Natural killer cell (primary cell): ENCODE measurements around the gene MRPS6. TPM values are rescaled to one million over a fixed set of nuclear protein-coding genes. Genes with fewer than 3 reads are reported as not detected.

ENCODE experiments used
- ATAC-seq, 3 donors: fragments of 150-1000 bp in 2 of 3; fragments of 200-7000 bp in 1 of 3; cut with Tn5 transposase; 1 replicate in 1 of 3; 2 replicates in 2 of 3; pipeline ENCODE4 v1.10.0; 2021; ENCODE audit warnings: mild to moderate bottlenecking in 2 of 3, moderate library complexity in 2 of 3
- DNase-seq, 2 donors: peaks; one replicate each; pipeline versions ENCODE4 v3.0.0 to v3.0.0-alpha.2; 2013 to 2021; ENCODE audit warnings: mixed read lengths in 1 of 2
- H3K27ac ChIP-seq: one replicate; pipeline ENCODE4 v1.5.1; 2013; ENCODE audit warnings: mild to moderate bottlenecking, low read length
- H3K27me3 ChIP-seq: one replicate; pipeline ENCODE4 v1.6.1; 2013; ENCODE audit warnings: low read length; ENCODE audit not compliant: control insufficient read depth, insufficient read depth
- H3K36me3 ChIP-seq: one replicate; pipeline ENCODE4 v1.6.1; 2013; ENCODE audit warnings: low read length; ENCODE audit not compliant: control insufficient read depth, insufficient read depth
- H3K4me1 ChIP-seq: one replicate; pipeline ENCODE4 v1.6.1; 2013; ENCODE audit warnings: low read length; ENCODE audit not compliant: control insufficient read depth, insufficient read depth
- H3K4me3 ChIP-seq: one replicate; pipeline ENCODE4 v1.5.1; 2013; ENCODE audit warnings: low read length
- H3K9me3 ChIP-seq: one replicate; pipeline ENCODE4 v1.6.1; 2013; ENCODE audit warnings: low read length; ENCODE audit not compliant: control insufficient read depth, insufficient read depth
- H3K27ac Mint-ChIP-seq, 2 donors: one replicate each; pipeline ENCODE4 v1.8.0; 2022; ENCODE audit warnings: mild to moderate bottlenecking in 2 of 2, mixed read lengths in 2 of 2, moderate library complexity in 1 of 2
- H3K27me3 Mint-ChIP-seq, 2 donors: one replicate each; pipeline ENCODE4 v1.8.0; 2022; ENCODE audit warnings: low read depth in 2 of 2, mixed read lengths in 2 of 2
- H3K36me3 Mint-ChIP-seq: one replicate; pipeline ENCODE4 v1.8.0; 2022; ENCODE audit warnings: mixed read lengths
- H3K4me1 Mint-ChIP-seq, 2 donors: one replicate each; pipeline ENCODE4 v1.8.0; 2022; ENCODE audit warnings: mixed read lengths in 2 of 2
- H3K4me3 Mint-ChIP-seq: one replicate; pipeline ENCODE4 v1.8.0; 2022; ENCODE audit warnings: mild to moderate bottlenecking, moderate library complexity, mixed read lengths
- H3K9me3 Mint-ChIP-seq, 2 donors: one replicate each; pipeline ENCODE4 v1.8.0; 2022; ENCODE audit warnings: mixed read lengths in 2 of 2
- CTCF ChIP-seq: fragments of 200-600 bp; IDR thresholded peaks from one replicate; pipeline ENCODE4 v1.8.0; 2022; ENCODE audit warnings: antibody characterized with exemption
- WGBS: methylation state at CpG from one replicate; pipeline ENCODE4 v1.1.7; 2013; ENCODE audit warnings: missing lambda C conversion rate; ENCODE audit not compliant: insufficient coverage; 5-methylcytosine and 5-hydroxymethylcytosine counted together
- intact Hi-C: fragments of 100-400 bp; cut with micrococcal nuclease; formaldehyde crosslinking; loops from one replicate; pipeline ENCODE4 v1.14.2; 2022
- total RNA-seq, 4 donors: library from RNA; stranded (reverse); fragments of 120-200 nt in 1 of 4; gene quantifications; one replicate each; pipeline versions ENCODE4 v1.2.3 to v1.2.4, GENCODE V29; 2013 to 2022

Gene MRPS6
- total RNA-seq, 3 donors from 2014 or later (not counting 1 experiment from before 2014, with no cell fraction given): 42.7 to 54.5 (median 44.3) TPM

DNA sequence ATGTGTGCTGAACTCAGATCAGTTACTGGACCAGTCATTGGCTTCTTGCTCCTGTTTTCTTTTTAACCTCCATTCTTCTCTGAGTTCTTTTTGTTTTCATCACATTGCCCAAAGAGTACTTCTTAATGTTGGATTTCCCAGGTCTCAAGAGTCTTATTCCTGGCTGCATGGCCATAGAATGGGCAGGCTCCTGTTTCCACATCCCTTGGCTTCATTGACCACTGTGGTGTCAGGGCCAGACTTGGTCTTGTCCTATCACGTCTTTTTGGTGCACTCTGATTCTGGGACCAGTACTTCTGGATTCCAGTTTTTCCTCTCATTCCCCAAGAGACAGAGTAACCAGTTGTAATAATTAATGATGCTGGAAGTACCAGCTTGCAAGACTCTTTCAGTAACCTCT, 41.8 kb downstream of the MRPS6 start:
- no peaks in the 10 kb centered on the region for H3K27me3 ChIP-seq
- peak overlapping the region in 1 of 2 donors; percentile 6 for H3K27ac Mint-ChIP-seq
- H3K36me3 ChIP-seq: no peaks in the 10 kb centered on the region
- no peaks in the 10 kb centered on the region for H3K9me3 Mint-ChIP-seq
- H3K27ac ChIP-seq: no peak overlapping the region
- no peak overlapping the region for H3K4me3 Mint-ChIP-seq
- no peaks in the 10 kb centered on the region for H3K36me3 Mint-ChIP-seq
- H3K27me3 Mint-ChIP-seq: no peaks in the 10 kb centered on the region
- H3K9me3 ChIP-seq: no peaks in the 10 kb centered on the region
- ATAC-seq (no peak), DNase-seq (no peak)
- no peak for TF ChIP-seq CTCF
- intact Hi-C loops: no loop called here
- no peaks in the 10 kb centered on the region for H3K4me1 ChIP-seq
- peaks cover 75 to 78% of the 10 kb centered on the region in 2 donors for H3K4me1 Mint-ChIP-seq
- no peak overlapping the region for H3K4me3 ChIP-seq
- WGBS: 100% methylated on average over 1 of the region's 1 CpG

GRCh38 chr21:34116569-34116968, 43.2 kb downstream of the MRPS6 start:
- H3K36me3 Mint-ChIP-seq: no peaks in the 10 kb centered on the region
- intact Hi-C loops: no loop called here
- peaks cover 74 to 76% of the 10 kb centered on the region in 2 donors for H3K4me1 Mint-ChIP-seq
- H3K4me3 ChIP-seq: no peak overlapping the region
- H3K4me1 ChIP-seq: no peaks in the 10 kb centered on the region
- no peak overlapping the region for H3K27ac ChIP-seq
- H3K27me3 Mint-ChIP-seq: no peaks in the 10 kb centered on the region
- H3K27me3 ChIP-seq: no peaks in the 10 kb centered on the region
- TF ChIP-seq CTCF: no peak
- H3K4me3 Mint-ChIP-seq: no peak overlapping the region
- no peak for ATAC-seq
- no peaks in the 10 kb centered on the region for H3K9me3 ChIP-seq
- no peaks in the 10 kb centered on the region for H3K36me3 ChIP-seq
- peak overlapping the region; percentile 28 to 63 for H3K27ac Mint-ChIP-seq
- 96% methylated on average over 3 of the region's 3 CpGs for WGBS
- no peaks in the 10 kb centered on the region for H3K9me3 Mint-ChIP-seq
- DNase-seq: no peak

DNA sequence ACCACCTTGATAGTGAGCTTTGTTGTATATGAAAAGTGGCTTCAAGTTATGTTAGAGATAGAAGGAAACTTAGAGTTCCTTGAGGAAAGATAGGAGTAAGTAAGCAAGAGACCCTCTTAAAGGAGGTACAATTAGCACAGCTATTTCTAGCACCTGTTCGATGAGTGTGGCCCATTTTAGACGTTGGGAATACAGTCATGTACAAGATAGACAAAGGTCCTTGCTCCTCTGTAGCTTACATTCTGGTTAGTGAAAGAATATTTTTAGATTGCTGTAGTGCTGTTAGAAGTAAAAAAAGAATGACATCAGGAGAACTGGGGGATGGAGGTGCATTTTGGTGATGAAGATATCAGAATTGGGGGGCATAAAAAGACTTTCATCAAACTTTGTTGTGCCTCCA, 47.5 kb downstream of the MRPS6 start:
- H3K27me3 ChIP-seq: no peaks in the 10 kb centered on the region
- H3K4me3 ChIP-seq: no peak overlapping the region
- H3K9me3 ChIP-seq: no peaks in the 10 kb centered on the region
- no peak overlapping the region for H3K27ac ChIP-seq
- H3K27me3 Mint-ChIP-seq: no peaks in the 10 kb centered on the region
- peak overlapping the region; percentile 5 to 56 for H3K27ac Mint-ChIP-seq
- H3K4me1 Mint-ChIP-seq: peaks cover 77 to 78% of the 10 kb centered on the region in 2 donors
- DNase-seq (no peak), ATAC-seq (no peak)
- H3K9me3 Mint-ChIP-seq: no peaks in the 10 kb centered on the region
- intact Hi-C loops: no loop called here
- no peaks in the 10 kb centered on the region for H3K4me1 ChIP-seq
- peaks cover 11% of the 10 kb centered on the region for H3K36me3 Mint-ChIP-seq
- H3K4me3 Mint-ChIP-seq: no peak overlapping the region
- 100% methylated on average over 2 of the region's 2 CpGs for WGBS
- peaks cover 8% of the 10 kb centered on the region for H3K36me3 ChIP-seq
- no peak for TF ChIP-seq CTCF

GRCh38 chr21:34122047-34122446, 48.7 kb downstream of the MRPS6 start:
- no peak for TF ChIP-seq CTCF
- Mint-ChIP-seq H3K9me3 (no peaks in the 10 kb centered on the region), H3K4me1 (peaks cover 74 to 77% of the 10 kb centered on the region in 2 donors), H3K27me3 (no peaks in the 10 kb centered on the region), H3K36me3 (peaks cover 17% of the 10 kb centered on the region), H3K27ac (peak overlapping the region in 1 of 2 donors; percentile 30), H3K4me3 (no peak overlapping the region)
- H3K27ac ChIP-seq: no peak overlapping the region
- WGBS: 94% methylated on average over 2 of the region's 2 CpGs
- no peaks in the 10 kb centered on the region for H3K4me1 ChIP-seq
- H3K4me3 ChIP-seq: no peak overlapping the region
- H3K27me3 ChIP-seq: no peaks in the 10 kb centered on the region
- ATAC-seq: no peak
- intact Hi-C loops: no loop called here
- H3K36me3 ChIP-seq: peaks cover 20% of the 10 kb centered on the region
- no peaks in the 10 kb centered on the region for H3K9me3 ChIP-seq
- no peak for DNase-seq
